ENCODE measurements around the gene P2RY10. TPM values are rescaled to one million over a fixed set of nuclear protein-coding genes. Genes with fewer than 3 reads are reported as not detected.

P2RY10 gene
- total RNA-seq, 1 experiment from 2014 or later, result not detected

- Mint-ChIP-seq H3K27ac (no peak overlapping the region), H3K4me1 (no peaks in the 10 kb centered on the region), H3K9me3 (peaks cover 77 to 80% of the 10 kb centered on the region in 2 experiments), H3K27me3 (ENCODE audit: low read depth) (peaks cover 5% of the 10 kb centered on the region), H3K36me3 (ENCODE audit: insufficient read depth in 1 of 3, low read depth in 3 of 3) (peaks cover 15 to 19% (median 17%) of the 10 kb centered on the region in 3 experiments), H3K4me3 (no peak overlapping the region)
- H3K23me2 ChIP-seq (ENCODE audit: insufficient read length, low read depth, low read length, poor library complexity, severe bottlenecking), result no peaks in the 10 kb centered on the region
- H3K9me3 ChIP-seq (ENCODE audit: control insufficient read depth, low read depth, low read length), result peaks cover 33% of the 10 kb centered on the region
- no peak overlapping the region for H3K27ac ChIP-seq (ENCODE audit: insufficient read length, low read depth, low read length)
- no CpG with 5 or more reads among the region's 1 CpG for WGBS (ENCODE audit: extremely low coverage, insufficient read length, low lambda C conversion rate)
- H2AK5ac ChIP-seq (ENCODE audit: insufficient read length, low read length), result no peak overlapping the region
- H4K91ac ChIP-seq (ENCODE audit: insufficient read length, low read depth, low read length), result no peak overlapping the region
- H3K23ac ChIP-seq (ENCODE audit: insufficient read length, low read depth, low read length), result no peak overlapping the region
- no peak overlapping the region for H3K56ac ChIP-seq (ENCODE audit: insufficient read length, low read depth, low read length)
- no peak overlapping the region for H2BK120ac ChIP-seq (ENCODE audit: low read depth, low read length, poor library complexity, severe bottlenecking)
- no peak overlapping the region for H3K4ac ChIP-seq (ENCODE audit: low read depth, low read length)
- H3K27me3 ChIP-seq (ENCODE audit: insufficient read depth, low read length), result no peaks in the 10 kb centered on the region
- H3K14ac ChIP-seq (ENCODE audit: insufficient read depth, low read length), result no peak overlapping the region
- no peak overlapping the region for H2BK5ac ChIP-seq (ENCODE audit: insufficient read length, low read length)
- H3K79me2 ChIP-seq (ENCODE audit: insufficient read depth, low read length), result no peaks in the 10 kb centered on the region
- H3K9ac ChIP-seq (ENCODE audit: extremely low read depth, insufficient read length, low read length), result no peak overlapping the region
- TF ChIP-seq CTCF (conservative IDR thresholded peaks at IDR 0.05), result no peak
- H2AFZ ChIP-seq (ENCODE audit: low read length), result no peak overlapping the region
- no peak overlapping the region for H4K8ac ChIP-seq (replicated peaks; ENCODE audit: insufficient read length, low read depth, low read length)
- no peak overlapping the region for H2BK20ac ChIP-seq (ENCODE audit: low read depth, low read length, poor library complexity, severe bottlenecking)
- no peaks in the 10 kb centered on the region for H3K79me1 ChIP-seq (ENCODE audit: insufficient read depth, low read depth, low read length, poor library complexity, severe bottlenecking)
- no peak overlapping the region for H2BK15ac ChIP-seq (ENCODE audit: low read depth, low read length)
- no peak overlapping the region for H3T11ph ChIP-seq (ENCODE audit: low read length)
- H3K18ac ChIP-seq (ENCODE audit: insufficient read length, low read depth, low read length), result no peak overlapping the region
- no peak overlapping the region for H4K5ac ChIP-seq (ENCODE audit: insufficient read length, low read depth, low read length)
- H3K4me1 ChIP-seq (ENCODE audit: insufficient read depth, low read length), result no peaks in the 10 kb centered on the region
- no peak overlapping the region for H3K4me2 ChIP-seq (ENCODE audit: insufficient read depth, insufficient read length, low read length)
- no peak overlapping the region for H2BK12ac ChIP-seq (ENCODE audit: insufficient read length, low read depth, low read length)
- no peaks in the 10 kb centered on the region for H4K20me1 ChIP-seq (ENCODE audit: control insufficient read depth, insufficient read depth, insufficient read length)
- no peak for DNase-seq
Measured at GRCh38 chrX:78931814-78932213, 13.4 kb upstream of the P2RY10 start.

All from H9 (cell line).